ENCODE results near the gene C19orf44.
"Not testable (repeated sequence)": the region's sequence is repeated elsewhere in the genome, so short reads cannot be mapped to it uniquely, and the experiment has no call there.

Gene C19orf44

GRCh38 chr19:16529466-16530144 is 33.4 kb downstream of the C19orf44 start:
- no peak overlapping the region for H3K4me3 ChIP-seq
- H3K27ac ChIP-seq, result no peak overlapping the region

GRCh38 chr19:16530540-16531379 is 34.6 kb downstream of the C19orf44 start:
- no peak overlapping the region for H3K4me3 ChIP-seq
- H3K27ac ChIP-seq, result no peak overlapping the region

- H3K4me3 ChIP-seq, result no peak overlapping the region
Observed at GRCh38 chr19:16531380-16531669, 35.1 kb downstream of the C19orf44 start.

GRCh38 chr19:16532440-16533234 is 36.4 kb downstream of the C19orf44 start:
- Histone ChIP-seq H3K27ac (no peak overlapping the region), H3K4me3 (no peak overlapping the region)

More at GRCh38 chr19:16531380-16531669, 35.1 kb downstream of the C19orf44 start:
- no peak overlapping the region for H3K27ac ChIP-seq

- no peak overlapping the region for H3K4me3 ChIP-seq
- no peak overlapping the region for H3K27ac ChIP-seq
Observed at GRCh38 chr19:16535381-16535780, 39.2 kb downstream of the C19orf44 start.

GRCh38 chr19:16536130-16536529 is 39.9 kb downstream of the C19orf44 start:
- Histone ChIP-seq H3K27ac (no peak overlapping the region), H3K4me3 (no peak overlapping the region)

- Histone ChIP-seq H3K27ac (no peak overlapping the region), H3K4me3 (no peak overlapping the region)
Observed at GRCh38 chr19:16537111-16537510, 40.9 kb downstream of the C19orf44 start.

GRCh38 chr19:16540948-16541347 is 44.8 kb downstream of the C19orf44 start:
- peak overlapping the region in 6 of 21 experiments; percentile 88 to 98 (median 93) for H3K27ac ChIP-seq
- H3K4me3 ChIP-seq, result peak overlapping the region; percentile 71 to 99 (median 86)

- H3K4me3 ChIP-seq, result peak overlapping the region; percentile 71 to 99 (median 86)
- H3K27ac ChIP-seq, result peak overlapping the region; percentile 68 to 98 (median 91)
Observed at GRCh38 chr19:16541526-16542044, 45.4 kb downstream of the C19orf44 start.

- peak within 1 kb of the TSS; percentile 71 to 99 (median 86) for H3K4me3 ChIP-seq
- peak within 1 kb of the TSS; percentile 78 to 98 (median 91) for H3K27ac ChIP-seq
Observed at GRCh38 chr19:16542045-16542909, 46.1 kb downstream of the C19orf44 start, which contains the start of gene CHERP. TSS of gene CHERP (minus strand) at chr19:16542437. CDS start at chr19:16542378, 59 bp downstream.

- H3K27ac ChIP-seq, result peak overlapping the region; percentile 78 to 98 (median 91)
- H3K4me3 ChIP-seq, result peak overlapping the region; percentile 71 to 99 (median 86)
Observed at GRCh38 chr19:16542910-16543472, 46.8 kb downstream of the C19orf44 start.

GRCh38 chr19:16543734-16544133 is 47.5 kb downstream of the C19orf44 start:
- not testable (repeated sequence) for H3K4me3 ChIP-seq, H3K27ac ChIP-seq

- H3K27ac ChIP-seq, result no peak overlapping the region
Observed at GRCh38 chr19:16544473-16545231, 48.5 kb downstream of the C19orf44 start.

GRCh38 chr19:16548956-16549355 is 52.8 kb downstream of the C19orf44 start:
- Histone ChIP-seq H3K27ac (no peak overlapping the region), H3K4me3 (no peak overlapping the region)

More at GRCh38 chr19:16544473-16545231, 48.5 kb downstream of the C19orf44 start:
- no peak overlapping the region for H3K4me3 ChIP-seq

GRCh38 chr19:16551902-16552301 is 55.7 kb downstream of the C19orf44 start:
- not testable (repeated sequence) for H3K27ac ChIP-seq, H3K4me3 ChIP-seq

GRCh38 chr19:16554776-16555175 is 58.6 kb downstream of the C19orf44 start:
- no peak overlapping the region for H3K4me3 ChIP-seq
- H3K27ac ChIP-seq, result no peak overlapping the region

GRCh38 chr19:16559780-16560276 is 63.6 kb downstream of the C19orf44 start:
- Histone ChIP-seq H3K27ac (no peak overlapping the region), H3K4me3 (no peak overlapping the region)

GRCh38 chr19:16561382-16561781 is 65.2 kb downstream of the C19orf44 start:
- no peak overlapping the region for H3K27ac ChIP-seq
- H3K4me3 ChIP-seq, result no peak overlapping the region

Data from skin epidermis (tissue), 12 donors.